Activated CD8-positive, alpha-beta T cell treated with anti-CD3 and anti-CD28 coated beads for 36 hours (primary cell): ENCODE data around the gene GALNTL6. TPM values are rescaled to one million over a fixed set of nuclear protein-coding genes. Genes with fewer than 3 reads are reported as not detected.

Experiments used
- ATAC-seq: fragments of 200-7000 bp; cut with Tn5 transposase; one replicate; pipeline ENCODE4 v1.10.0; 2021; ENCODE audit warnings: mild to moderate bottlenecking, moderate library complexity
- CTCF ChIA-PET: fragments of 350-600 bp; sonication (Branson Sonifier 250); formaldehyde crosslinking; loops from one replicate; lab custom pipeline; 2021; ENCODE audit warnings: antibody characterized with exemption; lab: Charles Lee
- POLR2A ChIA-PET: fragments of 350-600 bp; sonication (Branson Sonifier 250); formaldehyde crosslinking; loops from one replicate; lab custom pipeline; 2021; ENCODE audit warnings: antibody characterized with exemption; lab: Charles Lee
- DNase-seq: peaks from one replicate; pipeline ENCODE4 v3.0.0-alpha.2; 2020
- H3K27ac Mint-ChIP-seq: one replicate; pipeline ENCODE4 v1.8.0; 2021; ENCODE audit warnings: mild to moderate bottlenecking, mixed read lengths
- H3K27me3 Mint-ChIP-seq: one replicate; pipeline ENCODE4 v1.8.0; 2021; ENCODE audit warnings: mixed read lengths
- H3K36me3 Mint-ChIP-seq: one replicate; pipeline ENCODE4 v1.8.0; 2021; ENCODE audit warnings: low read depth, mixed read lengths
- H3K4me1 Mint-ChIP-seq: one replicate; pipeline ENCODE4 v1.8.0; 2021; ENCODE audit warnings: low read depth, mixed read lengths
- H3K4me3 Mint-ChIP-seq: one replicate; pipeline ENCODE4 v1.8.0; 2021; ENCODE audit warnings: mild to moderate bottlenecking, moderate library complexity, mixed read lengths
- H3K9me3 Mint-ChIP-seq: one replicate; pipeline ENCODE4 v1.8.0; 2021; ENCODE audit warnings: mixed read lengths
- CTCF ChIP-seq: fragments of 200-600 bp; IDR thresholded peaks from one replicate; pipeline ENCODE4 v1.8.0; 2022; ENCODE audit warnings: antibody characterized with exemption, mild to moderate bottlenecking
- intact Hi-C: fragments of 100-400 bp; cut with micrococcal nuclease; formaldehyde crosslinking; loops from one replicate; pipeline ENCODE4 v1.10.0; 2022
- total RNA-seq, 2 experiments: library from RNA; stranded (reverse); gene quantifications; one replicate each; pipeline ENCODE4 v1.2.3, GENCODE V29; 2021

GALNTL6 gene
- total RNA-seq, 2 experiments from 2014 or later: not detected

- intact Hi-C loops: loop anchor here (2.0 kb wide), 1 partner anchor 233 kb away; no protein-coding TSS in a partner anchor
- POLR2A ChIA-PET: no interaction called here
These were observed 1211.0 kb downstream of the GALNTL6 start for GRCh38 chr4:173024203-173024602.

GRCh38 chr4:173025131-173025530, 1211.9 kb downstream of the GALNTL6 start:
- Mint-ChIP-seq H3K9me3 (no peaks in the 10 kb centered on the region), H3K27ac (no peak overlapping the region), H3K27me3 (no peaks in the 10 kb centered on the region), H3K4me3 (no peak overlapping the region), H3K4me1 (no peaks in the 10 kb centered on the region), H3K36me3 (no peaks in the 10 kb centered on the region)
- DNase-seq: peak; percentile 40
- POLR2A ChIA-PET: interaction anchor here (0.6 kb wide), 1 partner anchor 240 kb away, joined by 3 read pairs; no protein-coding TSS in a partner anchor
- ATAC-seq: peak; percentile 80
- CTCF ChIA-PET: interaction anchor here (0.7 to 3.4 kb wide), 13 partner anchors 12 to 277 kb away, joined by 3 to 40 read pairs (median 3); no protein-coding TSS in a partner anchor
- intact Hi-C loops: loop anchor here (2.0 kb wide), 1 partner anchor 232 kb away; no protein-coding TSS in a partner anchor
- TF ChIP-seq CTCF: peak; percentile 59

More at GRCh38 chr4:173024203-173024602, 1211.0 kb downstream of the GALNTL6 start:
- no peaks in the 10 kb centered on the region for H3K27me3 Mint-ChIP-seq
- no peaks in the 10 kb centered on the region for H3K36me3 Mint-ChIP-seq
- H3K9me3 Mint-ChIP-seq: no peaks in the 10 kb centered on the region
- no peak overlapping the region for H3K4me3 Mint-ChIP-seq
- no peaks in the 10 kb centered on the region for H3K4me1 Mint-ChIP-seq
- DNase-seq: no peak
- no peak for ATAC-seq
- H3K27ac Mint-ChIP-seq: no peak overlapping the region
- CTCF ChIA-PET: interaction anchor here (0.7 to 3.4 kb wide), 14 partner anchors 12 to 397 kb away, joined by 3 to 40 read pairs (median 4); no protein-coding TSS in a partner anchor
- no peak for TF ChIP-seq CTCF

- Mint-ChIP-seq H3K36me3 (no peaks in the 10 kb centered on the region), H3K4me1 (no peaks in the 10 kb centered on the region), H3K27me3 (no peaks in the 10 kb centered on the region), H3K4me3 (no peak overlapping the region), H3K27ac (no peak overlapping the region), H3K9me3 (no peaks in the 10 kb centered on the region)
- POLR2A ChIA-PET: no interaction called here
- no peak for ATAC-seq
- intact Hi-C loops: no loop called here
- CTCF ChIA-PET: interaction anchor here (0.9 to 1.5 kb wide), 3 partner anchors 10 to 13 kb away, joined by 3 to 4 read pairs (median 4); no protein-coding TSS in a partner anchor
- TF ChIP-seq CTCF: no peak
- DNase-seq: no peak
These were observed 1224.0 kb downstream of the GALNTL6 start for GRCh38 chr4:173037242-173037641.

GRCh38 chr4:173038192-173038896, 1225.1 kb downstream of the GALNTL6 start:
- ATAC-seq (no peak), DNase-seq (no peak)
- CTCF ChIA-PET: interaction anchor here (1.0 to 1.1 kb wide), 2 partner anchors 24 to 263 kb away, joined by 3 to 4 read pairs; no protein-coding TSS in a partner anchor
- Mint-ChIP-seq H3K9me3 (no peaks in the 10 kb centered on the region), H3K27me3 (peaks cover 4% of the 10 kb centered on the region), H3K27ac (no peak overlapping the region), H3K4me1 (no peaks in the 10 kb centered on the region), H3K4me3 (no peak overlapping the region), H3K36me3 (no peaks in the 10 kb centered on the region)
- POLR2A ChIA-PET: no interaction called here
- intact Hi-C loops: no loop called here
- TF ChIP-seq CTCF: no peak
